AG09309 (cell line): Measurements from ENCODE around the gene ZNF432.

ENCODE experiments used
- DNase-seq: peaks from one replicate; pipeline ENCODE4 v3.0.0-alpha.2; 2010; ENCODE audit warnings: low read depth
- H3K4me3 ChIP-seq: 2 replicates; pipeline ENCODE4 v1.5.1; 2011; ENCODE audit warnings: mild to moderate bottlenecking, low read depth, low read length, moderate library complexity; ENCODE audit not compliant: control insufficient read depth
- CTCF ChIP-seq: IDR thresholded peaks from 2 replicates; pipeline ENCODE4 v1.5.1; 2011; ENCODE audit warnings: mild to moderate bottlenecking, low read depth, low read length, inconsistent platforms; ENCODE audit not compliant: insufficient read depth, control insufficient read depth; ENCODE audit errors: missing control alignments

The ZNF432 gene

GRCh38 chr19:52007451-52007805 lies 41.2 kb downstream of the ZNF432 start:
- H3K4me3 ChIP-seq, result peak overlapping the region; percentile 81
- DNase-seq, result no peak

GRCh38 chr19:51994048-51994644 lies 54.5 kb downstream of the ZNF432 start:
- no peak for TF ChIP-seq CTCF
- no peak for DNase-seq

More at GRCh38 chr19:52007451-52007805, 41.2 kb downstream of the ZNF432 start:
- no peak for TF ChIP-seq CTCF

DNA sequence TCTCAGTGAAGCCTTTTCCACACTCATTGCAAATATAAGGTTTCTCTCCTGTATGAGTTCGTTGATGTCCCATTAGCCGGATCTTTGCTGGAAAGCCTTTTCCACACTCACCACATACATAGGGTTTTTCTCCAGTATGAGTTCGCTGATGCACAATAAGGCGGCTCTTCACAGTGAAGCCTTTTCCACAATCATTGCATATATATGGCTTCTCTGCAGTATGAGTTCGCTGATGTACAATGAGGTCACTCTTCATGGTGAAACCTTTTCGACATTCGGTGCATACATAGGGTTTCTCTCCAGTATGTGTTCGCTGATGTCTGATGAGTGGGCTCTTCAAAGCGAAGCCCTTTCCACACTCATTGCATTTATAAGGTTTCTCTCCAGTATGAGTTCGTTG lies 55.2 kb downstream of the ZNF432 start:
- H3K4me3 ChIP-seq, result no peak overlapping the region
- no peak for TF ChIP-seq CTCF

More at GRCh38 chr19:51994048-51994644, 54.5 kb downstream of the ZNF432 start:
- H3K4me3 ChIP-seq, result no peak overlapping the region

DNA sequence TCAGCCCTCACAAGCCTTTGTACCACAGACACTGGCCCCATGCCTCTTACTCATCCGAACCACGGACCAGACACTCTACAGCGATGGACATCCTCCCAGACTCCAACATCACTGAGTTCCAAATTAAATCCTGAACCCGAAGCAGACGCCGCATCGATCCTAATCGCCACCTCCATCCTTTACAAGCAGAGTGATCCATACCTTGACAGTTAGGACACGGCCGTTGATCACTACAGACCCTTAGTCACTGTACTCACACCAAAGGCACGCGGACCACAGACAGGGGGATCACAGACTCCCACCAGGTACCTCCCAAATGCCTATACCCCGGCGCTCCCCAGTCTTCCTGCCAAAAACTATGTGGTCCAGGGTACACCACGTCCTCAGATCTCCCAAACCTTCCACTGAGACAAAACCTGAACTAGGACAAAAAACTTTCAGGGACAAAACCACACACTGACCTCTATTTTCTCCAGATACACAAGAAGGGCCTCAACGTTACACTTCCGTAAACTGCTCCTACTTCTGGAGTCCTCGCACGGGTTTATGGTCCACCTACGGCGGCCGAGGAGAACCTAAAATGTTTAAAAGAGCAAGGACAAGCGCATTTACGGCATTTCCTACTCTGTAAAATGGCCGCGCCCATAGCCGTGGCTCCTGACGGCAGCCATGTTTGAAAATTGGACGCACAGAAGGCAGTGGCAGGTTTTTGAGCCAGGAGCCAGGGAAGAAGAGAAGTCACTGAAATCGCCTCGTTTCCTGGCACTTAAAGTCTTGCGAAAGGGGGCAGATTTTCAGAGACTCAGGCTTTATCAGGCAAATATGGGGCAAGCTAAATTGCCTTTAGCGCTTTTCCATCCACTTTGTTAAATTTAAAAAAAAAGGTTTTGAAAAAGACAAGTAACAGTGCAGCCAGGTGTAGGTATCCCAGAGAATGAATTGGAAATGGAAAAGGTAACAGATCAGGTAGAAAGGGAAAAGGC lies 62.0 kb downstream of the ZNF432 start, which contains the start of gene ZNF350:
TSS of gene ZNF350 (minus strand) at position 532 of the 983 bp plus-strand sequence. CDS start 12,480 bp downstream, outside the sequence.
- no peak for TF ChIP-seq CTCF
- peak; percentile 82 for DNase-seq
- H3K4me3 ChIP-seq, result peak within 1 kb of the TSS; percentile 86

More for the DNA sequence above, 55.2 kb downstream of the ZNF432 start:
- no peak for DNase-seq

GRCh38 chr19:51983361-51983760 lies 65.3 kb downstream of the ZNF432 start:
- H3K4me3 ChIP-seq, result no peak overlapping the region
- no peak for TF ChIP-seq CTCF
- DNase-seq, result no peak
